HCT116 (cell line): ENCODE data around the gene TBC1D14.
A peak's percentile ranks its signal among the peaks of the same experiment; 100 is the strongest.

Experiments used
- EZH2 ChIP-seq: fragments of 200-600 bp; sonication (generic); IDR thresholded peaks from 2 replicates; pipeline ENCODE4 v1.6.1; 2017; ENCODE audit warnings: antibody characterized with exemption, mixed run types
- EZH2phosphoT487 ChIP-seq: fragments of 200-600 bp; IDR thresholded peaks from 2 replicates; pipeline ENCODE4 v1.6.1; 2018; ENCODE audit warnings: antibody characterized with exemption, borderline replicate concordance
- JUND ChIP-seq: IDR thresholded peaks from 2 replicates; pipeline ENCODE4 v1.6.1; 2012
- POLR2A ChIP-seq: IDR thresholded peaks from 2 replicates; pipeline ENCODE4 v1.7.0; 2011; ENCODE audit warnings: borderline replicate concordance; ENCODE audit not compliant: insufficient read depth, insufficient read length; ENCODE audit errors: extremely low read depth
- POLR2AphosphoS5 ChIP-seq: IDR thresholded peaks from 2 replicates; pipeline ENCODE4 v1.6.1; 2011; ENCODE audit warnings: mild to moderate bottlenecking, low read depth, low read length, moderate library complexity
- RAD21 ChIP-seq: IDR thresholded peaks from 2 replicates; pipeline ENCODE4 v1.6.1; 2012; ENCODE audit warnings: low read depth, mild to moderate bottlenecking
- REST ChIP-seq: IDR thresholded peaks from 2 replicates; pipeline ENCODE4 v1.6.1; 2012; ENCODE audit warnings: low read depth
- TCF7L2 ChIP-seq: IDR thresholded peaks from 2 replicates; pipeline ENCODE4 v1.7.0; 2011; ENCODE audit warnings: borderline replicate concordance, inconsistent platforms; ENCODE audit not compliant: insufficient read depth, insufficient read length; ENCODE audit errors: extremely low read depth
- YY1 ChIP-seq: IDR thresholded peaks from 2 replicates; pipeline ENCODE4 v1.6.1; 2011; ENCODE audit warnings: low read length, low read depth, moderate library complexity, mild to moderate bottlenecking; ENCODE audit not compliant: insufficient replicate concordance; ENCODE audit errors: extremely low read depth
- ZFX ChIP-seq: fragments of 450-650 bp; IDR thresholded peaks from 2 replicates; pipeline ENCODE4 v1.6.1; 2017
- ZNF274 ChIP-seq: fragments of 200-500 bp; sonication (Bioruptor generic); IDR thresholded peaks from 2 replicates; pipeline ENCODE4 v1.6.1; 2014; ENCODE audit warnings: mild to moderate bottlenecking, low read depth, low read length, inconsistent platforms
- TF ChIP-seq, protein P1 (sequence below), 3 experiments: fragments of 200-600 bp in 1 of 3; sonication (generic) in 1 of 3; IDR thresholded peaks in 2 of 3; conservative IDR thresholded peaks in 1 of 3; 2 replicates each; pipeline ENCODE4 v1.5.1; 2012 to 2017; ENCODE audit warnings: low read depth in 2 of 3, low read length in 2 of 3, antibody characterized with exemption in 1 of 3, borderline replicate concordance in 1 of 3, control low read depth in 1 of 3, mild to moderate bottlenecking in 1 of 3, mixed read lengths in 1 of 3, mixed run types in 1 of 3, moderate library complexity in 1 of 3; ENCODE audit not compliant: insufficient read depth in 1 of 3
- TF ChIP-seq, protein P2 (sequence below): IDR thresholded peaks from 2 replicates; pipeline ENCODE4 v1.6.1; 2012

- TF ChIP-seq, protein P1, sequence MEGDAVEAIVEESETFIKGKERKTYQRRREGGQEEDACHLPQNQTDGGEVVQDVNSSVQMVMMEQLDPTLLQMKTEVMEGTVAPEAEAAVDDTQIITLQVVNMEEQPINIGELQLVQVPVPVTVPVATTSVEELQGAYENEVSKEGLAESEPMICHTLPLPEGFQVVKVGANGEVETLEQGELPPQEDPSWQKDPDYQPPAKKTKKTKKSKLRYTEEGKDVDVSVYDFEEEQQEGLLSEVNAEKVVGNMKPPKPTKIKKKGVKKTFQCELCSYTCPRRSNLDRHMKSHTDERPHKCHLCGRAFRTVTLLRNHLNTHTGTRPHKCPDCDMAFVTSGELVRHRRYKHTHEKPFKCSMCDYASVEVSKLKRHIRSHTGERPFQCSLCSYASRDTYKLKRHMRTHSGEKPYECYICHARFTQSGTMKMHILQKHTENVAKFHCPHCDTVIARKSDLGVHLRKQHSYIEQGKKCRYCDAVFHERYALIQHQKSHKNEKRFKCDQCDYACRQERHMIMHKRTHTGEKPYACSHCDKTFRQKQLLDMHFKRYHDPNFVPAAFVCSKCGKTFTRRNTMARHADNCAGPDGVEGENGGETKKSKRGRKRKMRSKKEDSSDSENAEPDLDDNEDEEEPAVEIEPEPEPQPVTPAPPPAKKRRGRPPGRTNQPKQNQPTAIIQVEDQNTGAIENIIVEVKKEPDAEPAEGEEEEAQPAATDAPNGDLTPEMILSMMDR (IDR thresholded peaks at IDR 0.05 in 2 of 3, conservative IDR thresholded peaks at IDR 0.05 in 1 of 3; ENCODE audit: borderline replicate concordance in 1 of 3, insufficient read depth in 1 of 3, low read depth in 2 of 3, low read length in 2 of 3): no peak
- TF ChIP-seq POLR2AphosphoS5 (peak; percentile 81), YY1 (no peak), ZFX (no peak), POLR2A (peak; percentile 81), EZH2 (no peak), REST (no peak), EZH2phosphoT487 (no peak), JUND (no peak), TCF7L2 (no peak), RAD21 (no peak), ZNF274 (no peak)
- TF ChIP-seq, protein P2, sequence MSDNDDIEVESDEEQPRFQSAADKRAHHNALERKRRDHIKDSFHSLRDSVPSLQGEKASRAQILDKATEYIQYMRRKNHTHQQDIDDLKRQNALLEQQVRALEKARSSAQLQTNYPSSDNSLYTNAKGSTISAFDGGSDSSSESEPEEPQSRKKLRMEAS: no peak
Observed at GRCh38 chr4:7068279-7068842, 158.7 kb downstream of the TBC1D14 start.
